Astrocyte (in vitro differentiated cells and primary cell): ENCODE measurements around the gene TIPARP. TPM values are rescaled to one million over a fixed set of nuclear protein-coding genes. Genes with fewer than 3 reads are reported as not detected.
A peak's percentile ranks its signal among the peaks of the same experiment; 100 is the strongest.

Experiments
- DNase-seq: peaks from one replicate; pipeline ENCODE4 v3.0.0-alpha.2; 2010; ENCODE audit warnings: low read depth
- FAIRE-seq: peaks from 2 replicates; lab custom pipeline; 2011; peaks lifted over from hg19 to GRCh38; lab: Jason Lieb, UNC
- H2AFZ ChIP-seq: 2 replicates; pipeline ENCODE4 v1.6.0; 2012; ENCODE audit warnings: low read depth, low read length, inconsistent platforms
- H3K27ac ChIP-seq: 2 replicates; pipeline ENCODE4 v1.5.1; 2011; ENCODE audit warnings: low read depth, low read length, inconsistent platforms
- H3K27me3 ChIP-seq: 2 replicates; pipeline ENCODE4 v1.6.0; 2011; ENCODE audit warnings: low read length, inconsistent platforms; ENCODE audit not compliant: insufficient read depth
- H3K36me3 ChIP-seq: 2 replicates; pipeline ENCODE4 v1.5.1; 2011; ENCODE audit warnings: low read length, inconsistent platforms; ENCODE audit not compliant: insufficient read depth
- H3K4me1 ChIP-seq: 2 replicates; pipeline ENCODE4 v1.5.1; 2011; ENCODE audit warnings: low read length, inconsistent platforms; ENCODE audit not compliant: insufficient read depth
- H3K4me2 ChIP-seq: 2 replicates; pipeline ENCODE4 v1.6.0; 2012; ENCODE audit warnings: low read length, inconsistent platforms
- H3K4me3 ChIP-seq: 2 replicates; pipeline ENCODE4 v1.5.1; 2011; ENCODE audit warnings: low read depth, mild to moderate bottlenecking, low read length, inconsistent platforms; ENCODE audit not compliant: insufficient read depth
- H3K79me2 ChIP-seq: 2 replicates; pipeline ENCODE4 v1.6.0; 2012; ENCODE audit warnings: mild to moderate bottlenecking, low read length, inconsistent platforms; ENCODE audit not compliant: insufficient read depth
- H3K9ac ChIP-seq: 2 replicates; pipeline ENCODE4 v1.6.0; 2012; ENCODE audit warnings: mild to moderate bottlenecking, low read length, inconsistent platforms
- H3K9me3 ChIP-seq: 2 replicates; pipeline ENCODE4 v1.5.1; 2012; ENCODE audit warnings: low read depth, mild to moderate bottlenecking, low read length, inconsistent platforms; ENCODE audit not compliant: insufficient read depth
- H4K20me1 ChIP-seq: 2 replicates; pipeline ENCODE4 v1.6.0; 2012; ENCODE audit warnings: low read length, inconsistent platforms; ENCODE audit not compliant: insufficient read depth
- H3K27ac Mint-ChIP-seq: one replicate; pipeline ENCODE4 v1.8.0; 2021; ENCODE audit warnings: mild to moderate bottlenecking, mixed read lengths; ENCODE audit not compliant: unreplicated experiment
- H3K27me3 Mint-ChIP-seq: one replicate; pipeline ENCODE4 v1.8.0; 2021; ENCODE audit warnings: low read depth, mixed read lengths; ENCODE audit not compliant: unreplicated experiment
- H3K36me3 Mint-ChIP-seq: one replicate; pipeline ENCODE4 v1.8.0; 2021; ENCODE audit warnings: low read depth, mixed read lengths; ENCODE audit not compliant: unreplicated experiment
- H3K4me1 Mint-ChIP-seq: one replicate; pipeline ENCODE4 v1.8.0; 2021; ENCODE audit warnings: low read depth, mixed read lengths; ENCODE audit not compliant: unreplicated experiment
- H3K4me3 Mint-ChIP-seq: one replicate; pipeline ENCODE4 v1.8.0; 2021; ENCODE audit warnings: mild to moderate bottlenecking, moderate library complexity, mixed read lengths; ENCODE audit not compliant: unreplicated experiment
- H3K9me3 Mint-ChIP-seq: one replicate; pipeline ENCODE4 v1.8.0; 2021; ENCODE audit warnings: mild to moderate bottlenecking, mixed read lengths; ENCODE audit not compliant: unreplicated experiment
- EZH2 ChIP-seq: IDR thresholded peaks from 2 replicates; pipeline ENCODE4 v1.6.1; 2012; ENCODE audit warnings: mild to moderate bottlenecking, low read length, inconsistent platforms; ENCODE audit not compliant: insufficient read depth
- total RNA-seq: library from RNA; stranded (reverse); gene quantifications from 2 replicates; pipeline ENCODE4 v1.2.1, GENCODE V29; 2021
- TF ChIP-seq, protein P1 (sequence below): IDR thresholded peaks from 2 replicates; pipeline ENCODE4 v1.5.1; 2011; ENCODE audit warnings: low read depth, mild to moderate bottlenecking, inconsistent platforms, low read length, moderate library complexity; ENCODE audit not compliant: insufficient read depth

The TIPARP gene
- total RNA-seq, 1 donor from 2014 or later = 74.2 TPM

DNA sequence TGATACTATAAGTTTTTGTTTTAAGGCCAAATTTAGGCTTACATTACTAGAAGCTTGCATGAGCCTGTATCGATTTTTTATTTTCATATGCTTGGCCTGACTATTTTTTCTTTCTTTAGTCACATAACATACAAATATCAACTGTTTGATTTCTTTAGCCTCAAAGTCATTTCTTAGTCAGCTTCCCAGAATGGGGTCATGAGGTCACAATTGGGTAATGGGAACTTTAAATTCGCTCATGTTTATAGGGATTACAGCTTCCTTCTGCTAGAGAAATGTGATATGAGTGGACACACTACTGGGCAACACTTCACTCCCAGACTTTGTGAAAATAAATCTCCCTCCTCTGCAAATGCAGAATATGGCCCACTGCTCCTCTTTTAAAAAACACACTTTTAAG, 9.1 kb upstream of the TIPARP start:
- H3K4me1 ChIP-seq = peaks cover 3% of the 10 kb centered on the region
- no peak overlapping the region for H3K4me2 ChIP-seq
- H3K27ac Mint-ChIP-seq = no peak overlapping the region
- no peaks in the 10 kb centered on the region for H3K9me3 ChIP-seq
- no peak overlapping the region for H3K9ac ChIP-seq
- TF ChIP-seq, protein P1, sequence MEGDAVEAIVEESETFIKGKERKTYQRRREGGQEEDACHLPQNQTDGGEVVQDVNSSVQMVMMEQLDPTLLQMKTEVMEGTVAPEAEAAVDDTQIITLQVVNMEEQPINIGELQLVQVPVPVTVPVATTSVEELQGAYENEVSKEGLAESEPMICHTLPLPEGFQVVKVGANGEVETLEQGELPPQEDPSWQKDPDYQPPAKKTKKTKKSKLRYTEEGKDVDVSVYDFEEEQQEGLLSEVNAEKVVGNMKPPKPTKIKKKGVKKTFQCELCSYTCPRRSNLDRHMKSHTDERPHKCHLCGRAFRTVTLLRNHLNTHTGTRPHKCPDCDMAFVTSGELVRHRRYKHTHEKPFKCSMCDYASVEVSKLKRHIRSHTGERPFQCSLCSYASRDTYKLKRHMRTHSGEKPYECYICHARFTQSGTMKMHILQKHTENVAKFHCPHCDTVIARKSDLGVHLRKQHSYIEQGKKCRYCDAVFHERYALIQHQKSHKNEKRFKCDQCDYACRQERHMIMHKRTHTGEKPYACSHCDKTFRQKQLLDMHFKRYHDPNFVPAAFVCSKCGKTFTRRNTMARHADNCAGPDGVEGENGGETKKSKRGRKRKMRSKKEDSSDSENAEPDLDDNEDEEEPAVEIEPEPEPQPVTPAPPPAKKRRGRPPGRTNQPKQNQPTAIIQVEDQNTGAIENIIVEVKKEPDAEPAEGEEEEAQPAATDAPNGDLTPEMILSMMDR = no peak
- no peak for TF ChIP-seq EZH2
- H3K27ac ChIP-seq = no peak overlapping the region
- H4K20me1 ChIP-seq = no peaks in the 10 kb centered on the region
- no peaks in the 10 kb centered on the region for H3K36me3 ChIP-seq
- H3K9me3 Mint-ChIP-seq = no peaks in the 10 kb centered on the region
- no peak overlapping the region for H3K4me3 Mint-ChIP-seq
- peaks cover 11% of the 10 kb centered on the region for H3K4me1 Mint-ChIP-seq
- H3K4me3 ChIP-seq = no peak overlapping the region
- DNase-seq (peak; percentile 38), FAIRE-seq (no peak)
- no peaks in the 10 kb centered on the region for H3K27me3 Mint-ChIP-seq
- H3K27me3 ChIP-seq = no peaks in the 10 kb centered on the region
- no peak overlapping the region for H2AFZ ChIP-seq
- no peaks in the 10 kb centered on the region for H3K79me2 ChIP-seq
- H3K36me3 Mint-ChIP-seq = no peaks in the 10 kb centered on the region

GRCh38 chr3:156666073-156666472, 8.3 kb upstream of the TIPARP start:
- H3K4me2 ChIP-seq = no peak overlapping the region
- no peaks in the 10 kb centered on the region for H3K9me3 Mint-ChIP-seq
- H4K20me1 ChIP-seq = no peaks in the 10 kb centered on the region
- no peaks in the 10 kb centered on the region for H3K79me2 ChIP-seq
- H3K9me3 ChIP-seq = no peaks in the 10 kb centered on the region
- H3K27ac Mint-ChIP-seq = no peak overlapping the region
- no peaks in the 10 kb centered on the region for H3K27me3 ChIP-seq
- H3K36me3 Mint-ChIP-seq = no peaks in the 10 kb centered on the region
- no peaks in the 10 kb centered on the region for H3K36me3 ChIP-seq
- no peaks in the 10 kb centered on the region for H3K27me3 Mint-ChIP-seq
- H3K27ac ChIP-seq = no peak overlapping the region
- FAIRE-seq (no peak), DNase-seq (no peak)
- no peak overlapping the region for H3K4me3 ChIP-seq
- H2AFZ ChIP-seq = no peak overlapping the region
- peaks cover 3% of the 10 kb centered on the region for H3K4me1 ChIP-seq
- peaks cover 11% of the 10 kb centered on the region for H3K4me1 Mint-ChIP-seq
- no peak overlapping the region for H3K9ac ChIP-seq
- TF ChIP-seq, protein P1 = no peak
- TF ChIP-seq EZH2 = no peak
- no peak overlapping the region for H3K4me3 Mint-ChIP-seq

GRCh38 chr3:156668073-156668763, 6.2 kb upstream of the TIPARP start:
- peaks cover 3% of the 10 kb centered on the region for H3K4me1 ChIP-seq
- peaks cover 11% of the 10 kb centered on the region for H3K4me1 Mint-ChIP-seq
- no peak overlapping the region for H3K4me2 ChIP-seq
- no peaks in the 10 kb centered on the region for H3K36me3 ChIP-seq
- no peaks in the 10 kb centered on the region for H3K36me3 Mint-ChIP-seq
- FAIRE-seq (peak; percentile 43), DNase-seq (peak; percentile 28)
- H2AFZ ChIP-seq = no peak overlapping the region
- H4K20me1 ChIP-seq = no peaks in the 10 kb centered on the region
- H3K27ac Mint-ChIP-seq = no peak overlapping the region
- H3K9me3 ChIP-seq = no peaks in the 10 kb centered on the region
- H3K4me3 ChIP-seq = no peak overlapping the region
- H3K9ac ChIP-seq = no peak overlapping the region
- no peak for TF ChIP-seq EZH2
- TF ChIP-seq, protein P1 = no peak
- no peaks in the 10 kb centered on the region for H3K79me2 ChIP-seq
- H3K9me3 Mint-ChIP-seq = no peaks in the 10 kb centered on the region
- no peaks in the 10 kb centered on the region for H3K27me3 ChIP-seq
- no peaks in the 10 kb centered on the region for H3K27me3 Mint-ChIP-seq
- H3K4me3 Mint-ChIP-seq = no peak overlapping the region
- H3K27ac ChIP-seq = no peak overlapping the region
